Measurements from ENCODE around the gene NFATC2. TPM values are rescaled to one million over a fixed set of nuclear protein-coding genes. Genes with fewer than 3 reads are reported as not detected.

NFATC2 gene
- total and polyA plus RNA-seq, 2 of the 4 experiments (the other 2 are of a cell fraction), result 0.18 to 0.38 TPM

DNA sequence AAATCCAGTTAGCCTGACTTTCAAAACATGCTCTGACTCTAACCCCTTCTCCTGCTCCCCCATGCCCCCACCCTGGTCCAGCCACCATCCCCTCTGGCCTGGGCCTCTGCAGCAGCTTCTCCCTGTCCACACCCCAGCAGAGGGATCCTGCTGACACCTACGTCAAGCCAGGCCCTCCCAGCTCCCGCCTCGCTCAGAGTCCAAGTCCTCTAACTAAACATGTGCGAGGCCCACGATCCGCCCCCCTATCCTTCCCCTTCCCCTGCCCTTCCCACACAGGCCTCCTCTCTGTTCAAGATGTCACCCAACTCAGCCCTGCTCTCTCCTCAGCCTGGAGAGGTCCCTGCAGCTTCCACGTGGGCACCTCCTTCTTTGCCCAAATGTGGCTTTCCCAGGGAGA is 33.7 kb downstream of the NFATC2 start:
- Histone ChIP-seq H3K9ac (ENCODE audit: low read depth, low read length) (no peak overlapping the region), H2BK120ac (ENCODE audit: low read depth, low read length) (no peak overlapping the region), H3K27ac (ENCODE audit: insufficient read depth, low read length) (no peak overlapping the region), H3K23ac (ENCODE audit: low read depth, low read length) (no peak overlapping the region), H2BK15ac (ENCODE audit: low read depth, low read length) (no peak overlapping the region), H2BK20ac (ENCODE audit: low read depth, low read length) (no peak overlapping the region), H4K91ac (ENCODE audit: insufficient read depth, low read depth, low read length) (no peak overlapping the region), H3K9me1 (ENCODE audit: insufficient read depth, low read length) (peaks cover 6% of the 10 kb centered on the region), H2AK5ac (ENCODE audit: low read depth, low read length) (no peak overlapping the region), H3K4ac (ENCODE audit: low read depth, low read length) (no peak overlapping the region), H3K14ac (replicated peaks; ENCODE audit: low read depth, low read length) (no peak overlapping the region), H3K18ac (ENCODE audit: low read depth, low read length) (no peak overlapping the region), H2BK5ac (ENCODE audit: low read depth, low read length, poor library complexity, severe bottlenecking) (no peak overlapping the region), H4K5ac (ENCODE audit: low read depth, low read length) (no peak overlapping the region), H3K79me1 (ENCODE audit: low read depth in 1 of 2, low read length in 2 of 2) (no peaks in the 10 kb centered on the region), H3K36me3 (ENCODE audit: control insufficient read depth, insufficient read depth, low read length) (no peaks in the 10 kb centered on the region), H4K20me1 (ENCODE audit: insufficient read depth, low read length) (no peaks in the 10 kb centered on the region), H2AFZ (replicated peaks; ENCODE audit: low read length, poor library complexity) (no peak overlapping the region), H3K4me3 (ENCODE audit: insufficient read depth, low read depth, low read length) (no peak overlapping the region), H2AK9ac (replicated peaks; ENCODE audit: low read depth, low read length, poor library complexity) (no peak overlapping the region), H3K4me2 (ENCODE audit: low read depth, low read length) (no peak overlapping the region), H4K8ac (ENCODE audit: low read depth in 2 of 2, low read length in 2 of 2) (no peak overlapping the region), H3K9me3 (ENCODE audit: control insufficient read depth, insufficient read depth, low read length) (no peaks in the 10 kb centered on the region), H3K4me1 (ENCODE audit: control insufficient read depth, insufficient read depth, low read length) (peaks cover 3% of the 10 kb centered on the region; the same call in 1 of the 2 replicates), H3K27me3 (ENCODE audit: control insufficient read depth, insufficient read depth, low read length) (no peaks in the 10 kb centered on the region), H3K56ac (ENCODE audit: extremely low read depth, insufficient read depth, low read length) (no peak overlapping the region)
- no TSS peak for BruUV-seq (replicated peaks)
- ATAC-seq (ENCODE audit: low read depth) (no peak), DNase-seq (no peak)
- CTCF ChIA-PET, result no interaction called here
- TF ChIP-seq RAD21 (IDR thresholded peaks at IDR 0.05; ENCODE audit: low read length) (no peak), MAZ (IDR thresholded peaks at IDR 0.05; ENCODE audit: borderline replicate concordance, low read depth, low read length) (no peak), NFE2L2 (IDR thresholded peaks at IDR 0.05; ENCODE audit: low read depth, low read length) (no peak), RFX5 (IDR thresholded peaks at IDR 0.05; ENCODE audit: low read depth, low read length) (no peak), RCOR1 (IDR thresholded peaks at IDR 0.05; ENCODE audit: insufficient replicate concordance, low read length) (no peak), MAFK (IDR thresholded peaks at IDR 0.05; ENCODE audit: low read depth, low read length) (no peak), CHD1 (IDR thresholded peaks at IDR 0.05; ENCODE audit: low read depth, low read length) (no peak), FOS (IDR thresholded peaks at IDR 0.05; ENCODE audit: low read depth, low read length) (no peak), MXI1 (IDR thresholded peaks at IDR 0.05; ENCODE audit: borderline replicate concordance, low read depth, low read length) (no peak), BHLHE40 (IDR thresholded peaks at IDR 0.05; ENCODE audit: low read depth, low read length) (no peak), CEBPB (IDR thresholded peaks at IDR 0.05; ENCODE audit: low read depth, low read length) (no peak), SMC3 (IDR thresholded peaks at IDR 0.05; ENCODE audit: low read depth, low read length) (no peak), POLR2A (IDR thresholded peaks at IDR 0.05; ENCODE audit: low read depth, low read length) (no peak)
- TF ChIP-seq, protein P1, sequence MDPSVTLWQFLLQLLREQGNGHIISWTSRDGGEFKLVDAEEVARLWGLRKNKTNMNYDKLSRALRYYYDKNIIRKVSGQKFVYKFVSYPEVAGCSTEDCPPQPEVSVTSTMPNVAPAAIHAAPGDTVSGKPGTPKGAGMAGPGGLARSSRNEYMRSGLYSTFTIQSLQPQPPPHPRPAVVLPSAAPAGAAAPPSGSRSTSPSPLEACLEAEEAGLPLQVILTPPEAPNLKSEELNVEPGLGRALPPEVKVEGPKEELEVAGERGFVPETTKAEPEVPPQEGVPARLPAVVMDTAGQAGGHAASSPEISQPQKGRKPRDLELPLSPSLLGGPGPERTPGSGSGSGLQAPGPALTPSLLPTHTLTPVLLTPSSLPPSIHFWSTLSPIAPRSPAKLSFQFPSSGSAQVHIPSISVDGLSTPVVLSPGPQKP (IDR thresholded peaks at IDR 0.05; ENCODE audit: borderline replicate concordance, low read depth, low read length), result no peak
- TF ChIP-seq, protein P2, sequence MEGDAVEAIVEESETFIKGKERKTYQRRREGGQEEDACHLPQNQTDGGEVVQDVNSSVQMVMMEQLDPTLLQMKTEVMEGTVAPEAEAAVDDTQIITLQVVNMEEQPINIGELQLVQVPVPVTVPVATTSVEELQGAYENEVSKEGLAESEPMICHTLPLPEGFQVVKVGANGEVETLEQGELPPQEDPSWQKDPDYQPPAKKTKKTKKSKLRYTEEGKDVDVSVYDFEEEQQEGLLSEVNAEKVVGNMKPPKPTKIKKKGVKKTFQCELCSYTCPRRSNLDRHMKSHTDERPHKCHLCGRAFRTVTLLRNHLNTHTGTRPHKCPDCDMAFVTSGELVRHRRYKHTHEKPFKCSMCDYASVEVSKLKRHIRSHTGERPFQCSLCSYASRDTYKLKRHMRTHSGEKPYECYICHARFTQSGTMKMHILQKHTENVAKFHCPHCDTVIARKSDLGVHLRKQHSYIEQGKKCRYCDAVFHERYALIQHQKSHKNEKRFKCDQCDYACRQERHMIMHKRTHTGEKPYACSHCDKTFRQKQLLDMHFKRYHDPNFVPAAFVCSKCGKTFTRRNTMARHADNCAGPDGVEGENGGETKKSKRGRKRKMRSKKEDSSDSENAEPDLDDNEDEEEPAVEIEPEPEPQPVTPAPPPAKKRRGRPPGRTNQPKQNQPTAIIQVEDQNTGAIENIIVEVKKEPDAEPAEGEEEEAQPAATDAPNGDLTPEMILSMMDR (conservative IDR thresholded peaks at IDR 0.05; ENCODE audit: low read depth, low read length), result no peak
- TF ChIP-seq, protein P3, sequence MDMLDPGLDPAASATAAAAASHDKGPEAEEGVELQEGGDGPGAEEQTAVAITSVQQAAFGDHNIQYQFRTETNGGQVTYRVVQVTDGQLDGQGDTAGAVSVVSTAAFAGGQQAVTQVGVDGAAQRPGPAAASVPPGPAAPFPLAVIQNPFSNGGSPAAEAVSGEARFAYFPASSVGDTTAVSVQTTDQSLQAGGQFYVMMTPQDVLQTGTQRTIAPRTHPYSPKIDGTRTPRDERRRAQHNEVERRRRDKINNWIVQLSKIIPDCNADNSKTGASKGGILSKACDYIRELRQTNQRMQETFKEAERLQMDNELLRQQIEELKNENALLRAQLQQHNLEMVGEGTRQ (IDR thresholded peaks at IDR 0.05; ENCODE audit: low read depth, low read length), result no peak
- 76% methylated on average over 4 of the region's 7 CpGs; no CpG with 5 or more reads in 1 of the 2 experiments for WGBS, 2 experiments (ENCODE audit: extremely low coverage in 2 of 2, insufficient read length in 1 of 2)
- in situ Hi-C loops (cut with MboI; ENCODE audit: low sequenced_read_pairs), result no loop called here
- POLR2A ChIA-PET (ENCODE audit: unreplicated experiment), result no interaction called here
- dilution Hi-C loops (cut with HindIII; ENCODE audit: low sequenced_read_pairs, unreplicated experiment), result no loop called here
- intact Hi-C loops (cut with micrococcal nuclease), result no loop called here

Data from IMR-90 (cell line).